K562 (cell line): Measurements from ENCODE around the gene ZSWIM6. TPM values are rescaled to one million over a fixed set of nuclear protein-coding genes. Genes with fewer than 3 reads are reported as not detected.

Experiments
- ATAC-seq: fragments of 200-7000 bp; cut with Tn5 transposase; 3 replicates; pipeline ENCODE4 v1.9.1; 2020; ENCODE audit warnings: moderate library complexity
- BruUV-seq: library from RNA; stranded (reverse); fragments of 400-500 nt; replicated peaks from 2 replicates; lab custom pipeline; 2021; lab: Mats Ljungman, UMichigan
- CTCF ChIA-PET: fragments of 300-600 bp; formaldehyde crosslinking; extraction: SDS; loops from one replicate; lab custom pipeline; 2021; ENCODE audit warnings: low intra/inter-chr PET ratio; lab: Yijun Ruan, JAX
- POLR2A ChIA-PET: fragments of 300-600, 350-650 bp; sonication (Branson Sonifier 250); formaldehyde crosslinking; extraction: SDS; loops from one replicate; lab custom pipeline; 2021; ENCODE audit warnings: antibody characterized with exemption, inconsistent platforms; lab: Yijun Ruan, JAX
- DNase-seq, 4 experiments: peaks; one replicate each; pipeline versions ENCODE4 v3.0.0 to v3.0.0-alpha.2; 2011 to 2018; ENCODE audit warnings: low spot score in 3 of 4, mixed read lengths in 3 of 4; ENCODE audit errors: extremely low read depth in 1 of 4
- FAIRE-seq: peaks from 2 replicates; lab custom pipeline; 2011; peaks lifted over from hg19 to GRCh38; lab: Jason Lieb, UNC
- H2AFZ ChIP-seq: 2 replicates; pipeline ENCODE4 v1.6.0; 2011; ENCODE audit warnings: low read depth, low read length, control low read depth, inconsistent platforms
- H3K27ac ChIP-seq: fragments of 200-600 bp; 3 replicates; pipeline ENCODE4 v1.8.0; 2011; ENCODE audit warnings: low read depth, mild to moderate bottlenecking, control low read depth, inconsistent platforms, low read length, moderate library complexity, mixed read lengths; ENCODE audit errors: extremely low read depth
- H3K27me3 ChIP-seq, 2 experiments: fragments of 300-600 bp in 1 of 2; 2 replicates in 1 of 2; 3 replicates in 1 of 2; pipeline versions ENCODE4 v1.6.0 to v1.8.0; 2011; ENCODE audit warnings: inconsistent platforms in 2 of 2, low read length in 2 of 2, mild to moderate bottlenecking in 1 of 2, mixed read lengths in 1 of 2, moderate library complexity in 1 of 2; ENCODE audit not compliant: control insufficient read depth in 2 of 2, insufficient read depth in 2 of 2
- H3K36me3 ChIP-seq: fragments of 300-600 bp; 3 replicates; pipeline ENCODE4 v1.8.0; 2011; ENCODE audit warnings: mild to moderate bottlenecking, low read length, inconsistent platforms; ENCODE audit not compliant: control insufficient read depth, insufficient read depth
- H3K4me1 ChIP-seq, 2 experiments: fragments of 200-600 bp in 1 of 2; replicated peaks in 1 of 2; 2 replicates in 1 of 2; 3 replicates in 1 of 2; pipeline versions ENCODE4 v1.5.1 to v1.8.0; 2011; ENCODE audit warnings: inconsistent platforms in 2 of 2, low read length in 2 of 2, mild to moderate bottlenecking in 1 of 2, mixed read lengths in 1 of 2, moderate library complexity in 1 of 2; ENCODE audit not compliant: control insufficient read depth in 2 of 2, insufficient read depth in 2 of 2
- H3K4me2 ChIP-seq: 2 replicates; pipeline ENCODE4 v1.6.1; 2011; ENCODE audit warnings: low read length, control low read depth, inconsistent platforms, mixed read lengths; ENCODE audit not compliant: insufficient read depth
- H3K4me3 ChIP-seq: fragments of 200-600 bp; sonication (generic), shearing (Covaris generic); 2 replicates; pipeline ENCODE4 v1.5.1; 2016; ENCODE audit warnings: control low read depth, inconsistent platforms
- H3K79me2 ChIP-seq: fragments of 200-600 bp; 3 replicates; pipeline ENCODE4 v1.8.0; 2011; ENCODE audit warnings: low read length, inconsistent platforms; ENCODE audit not compliant: control insufficient read depth, insufficient read depth
- H3K9ac ChIP-seq, 2 experiments: 2 replicates each; pipeline versions ENCODE4 v1.6.0 to v1.6.1; 2011; ENCODE audit warnings: low read depth in 2 of 2, low read length in 2 of 2, control low read depth in 1 of 2, inconsistent platforms in 1 of 2, mild to moderate bottlenecking in 1 of 2, mixed read lengths in 1 of 2; ENCODE audit not compliant: insufficient read depth in 1 of 2
- H3K9me1 ChIP-seq: one replicate; pipeline ENCODE4 v1.6.0; 2011; ENCODE audit warnings: inconsistent platforms, mild to moderate bottlenecking, low read length, moderate library complexity; ENCODE audit not compliant: control insufficient read depth, insufficient read depth
- H3K9me3 ChIP-seq: replicated peaks from 2 replicates; pipeline ENCODE4 v1.5.1; 2011; ENCODE audit warnings: low read depth, low read length, inconsistent platforms; ENCODE audit not compliant: control insufficient read depth, insufficient read depth
- H4K20me1 ChIP-seq: replicated peaks from 2 replicates; pipeline ENCODE4 v1.6.1; 2011; ENCODE audit warnings: low read length, inconsistent platforms, mixed read lengths; ENCODE audit not compliant: control insufficient read depth, insufficient read depth
- AFF1 ChIP-seq, 2 experiments: fragments of 450-650 bp; IDR thresholded peaks; 2 replicates each; pipeline ENCODE4 v1.6.1; 2018; ENCODE audit warnings: mild to moderate bottlenecking in 2 of 2, low read depth in 1 of 2; ENCODE audit not compliant: partially characterized antibody in 2 of 2
- BDP1 ChIP-seq: IDR thresholded peaks from 3 replicates; pipeline ENCODE4 v1.6.1; 2011; ENCODE audit not compliant: insufficient read length, insufficient read depth
- BRCA1 ChIP-seq, 2 experiments: fragments of 450-650 bp in 1 of 2; sonication (generic) in 1 of 2; formaldehyde crosslinking in 1 of 2; IDR thresholded peaks; 2 replicates each; pipeline versions ENCODE4 v1.5.0 to v1.6.1; 2017 to 2020; ENCODE audit warnings: mild to moderate bottlenecking in 1 of 2, missing genetic modification reagents in 1 of 2
- DNMT1 ChIP-seq: fragments of 450-650 bp; IDR thresholded peaks from 2 replicates; pipeline ENCODE4 v1.6.1; 2016; ENCODE audit warnings: antibody characterized with exemption, mild to moderate bottlenecking
- ETS2 ChIP-seq: IDR thresholded peaks from 2 replicates; pipeline ENCODE4 v1.6.1; 2016; ENCODE audit warnings: borderline replicate concordance, missing genetic modification characterization, mild to moderate bottlenecking, moderate library complexity, missing compliant biosample characterization; ENCODE audit not compliant: poor library complexity, severe bottlenecking
- IRF1 ChIP-seq: sonication (generic); formaldehyde crosslinking; IDR thresholded peaks from 2 replicates; pipeline ENCODE4 v1.8.0; 2022; ENCODE audit warnings: missing genetic modification reagents, mild to moderate bottlenecking, borderline replicate concordance
- TARDBP ChIP-seq: fragments of 450-650 bp; IDR thresholded peaks from 2 replicates; pipeline ENCODE4 v1.6.1; 2016
- TBP ChIP-seq: optimal IDR thresholded peaks from 2 replicates; pipeline ENCODE3; 2011; ENCODE audit warnings: low read depth, low read length, improper control_type of control experiment
- ZNF274 ChIP-seq: IDR thresholded peaks from 2 replicates; pipeline ENCODE4 v1.6.1; 2011; ENCODE audit warnings: low read depth, mild to moderate bottlenecking, low read length, moderate library complexity, borderline replicate concordance
- ZNF445 ChIP-seq: fragments of 250-450 bp; sonication (Bioruptor Pico); IDR thresholded peaks from 2 replicates; pipeline ENCODE4 v1.4.0; 2020; ENCODE audit warnings: low read depth, mild to moderate bottlenecking, moderate library complexity
- ZNF785 ChIP-seq: fragments of 250-450 bp; sonication (Bioruptor Pico); IDR thresholded peaks from 2 replicates; pipeline ENCODE4 v1.4.0; 2020; ENCODE audit warnings: mild to moderate bottlenecking
- WGBS: fragments of 100-300 bp; shearing (Covaris generic); methylation state at CpG from one replicate; pipeline ENCODE4 v1.1.6; 2016; ENCODE audit warnings: low coverage, mixed read lengths; ENCODE audit not compliant: insufficient coverage; ENCODE audit errors: missing lambda C conversion rate; 5-methylcytosine and 5-hydroxymethylcytosine counted together
- in situ Hi-C: fragments of 300-500 bp; cut with MboI; formaldehyde crosslinking; loops from 4 replicates; pipeline ENCODE4 v1.15.0; 2018; ENCODE audit warnings: inconsistent platforms, mixed read lengths
- intact Hi-C: fragments of 100-400 bp; cut with micrococcal nuclease; formaldehyde crosslinking; loops from 2 replicates; pipeline ENCODE4 v1.14.2; 2022
- polyA plus RNA-seq, 8 experiments: library from polyadenylated mRNA; depleted of rRNA in 4 of 8; stranded (reverse) in 5 of 8; unstranded in 3 of 8; fragments of >200 nt; fragmentation: Nextera tagmentation in 2 of 8; fragmentation: Illumina TruSeq in 1 of 8; extraction: Ambion mirVana in 2 of 8; extraction: Trizol in 1 of 8; gene quantifications; 2 replicates each; pipeline versions ENCODE4 v1.2.1 to v1.2.3, GENCODE V29; 2011 to 2014; ENCODE audit warnings: inconsistent platforms in 1 of 8, missing spikeins in 1 of 8
- total RNA-seq, 7 experiments: library from RNA; depleted of rRNA in 6 of 7; stranded (reverse); fragments of >200 nt in 6 of 7; fragmentation: Illumina TruSeq in 2 of 7; extraction: Trizol in 2 of 7; gene quantifications; 2 replicates each; pipeline versions ENCODE4 v1.2.1 to v1.2.3, GENCODE V29; 2011 to 2021; ENCODE audit warnings: low replicate concordance in 1 of 7
- TF ChIP-seq, protein P1 (sequence below), 2 experiments: fragments of 450-650 bp in 1 of 2; sonication (generic) in 1 of 2; formaldehyde crosslinking; conservative IDR thresholded peaks; 2 replicates each; pipeline versions ENCODE4 v1.4.0 to v1.8.1; 2020 to 2022; ENCODE audit warnings: mild to moderate bottlenecking in 1 of 2, missing genetic modification reagents in 1 of 2
- TF ChIP-seq, protein P2 (sequence below): IDR thresholded peaks from 2 replicates; pipeline ENCODE4 v1.6.1; 2011; ENCODE audit not compliant: insufficient read length; ENCODE audit errors: extremely low read depth

Gene ZSWIM6
- total and polyA plus RNA-seq, 9 of the 15 experiments (the other 6 are each of a cell fraction or from before 2014, with no cell fraction given): 0.81 to 3.2 (median 2.0) TPM

DNA sequence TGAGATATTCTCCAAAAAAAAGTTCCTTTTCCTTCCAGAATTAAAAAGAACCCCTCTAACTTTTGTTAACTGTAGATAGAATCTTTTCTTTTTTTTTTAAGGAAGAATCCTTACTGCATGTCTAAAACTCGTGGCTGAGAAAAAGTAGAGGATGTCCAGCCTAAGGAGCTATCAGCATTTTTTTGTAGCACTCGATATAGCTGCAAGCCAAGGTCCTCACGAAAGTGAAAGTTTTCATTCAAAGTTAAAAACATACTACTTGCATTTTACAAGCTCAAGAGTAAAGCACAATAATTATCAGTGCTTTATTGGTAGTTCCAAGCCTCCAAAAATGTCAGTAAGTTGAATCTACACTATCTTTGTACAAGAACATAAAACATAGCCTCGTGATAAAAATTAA is 28.7 kb upstream of the ZSWIM6 start:
- in situ Hi-C loops: no loop called here
- TF ChIP-seq DNMT1 (no peak), TARDBP (no peak), IRF1 (CRISPR knock-in tag) (no peak), AFF1 (IDR thresholded peaks at IDR 0.05; ENCODE audit: low read depth in 1 of 2, partially characterized antibody in 2 of 2) (no peak), ZNF445 (CRISPR knock-in tag) (no peak), BDP1 (no peak), ETS2 (tag) (no peak), TBP (no peak), BRCA1 (IDR thresholded peaks at IDR 0.05) (no peak), BRCA1 (CRISPR knock-in tag; IDR thresholded peaks at IDR 0.05) (no peak), ZNF274 (no peak), ZNF785 (CRISPR knock-in tag) (no peak)
- TF ChIP-seq, protein P1, sequence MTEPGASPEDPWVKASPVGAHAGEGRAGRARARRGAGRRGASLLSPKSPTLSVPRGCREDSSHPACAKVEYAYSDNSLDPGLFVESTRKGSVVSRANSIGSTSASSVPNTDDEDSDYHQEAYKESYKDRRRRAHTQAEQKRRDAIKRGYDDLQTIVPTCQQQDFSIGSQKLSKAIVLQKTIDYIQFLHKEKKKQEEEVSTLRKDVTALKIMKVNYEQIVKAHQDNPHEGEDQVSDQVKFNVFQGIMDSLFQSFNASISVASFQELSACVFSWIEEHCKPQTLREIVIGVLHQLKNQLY (CRISPR knock-in tag; conservative IDR thresholded peaks at IDR 0.05): no peak
- TF ChIP-seq, protein P2, sequence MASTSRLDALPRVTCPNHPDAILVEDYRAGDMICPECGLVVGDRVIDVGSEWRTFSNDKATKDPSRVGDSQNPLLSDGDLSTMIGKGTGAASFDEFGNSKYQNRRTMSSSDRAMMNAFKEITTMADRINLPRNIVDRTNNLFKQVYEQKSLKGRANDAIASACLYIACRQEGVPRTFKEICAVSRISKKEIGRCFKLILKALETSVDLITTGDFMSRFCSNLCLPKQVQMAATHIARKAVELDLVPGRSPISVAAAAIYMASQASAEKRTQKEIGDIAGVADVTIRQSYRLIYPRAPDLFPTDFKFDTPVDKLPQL: no peak
- TF ChIP-seq, all 486 proteins: peak for 0
- Histone ChIP-seq H3K27me3 (peaks cover 0 to 13% of the 10 kb centered on the region in 2 experiments; a peak in 2 of 5 replicates), H2AFZ (no peak overlapping the region), H3K4me3 (no peak overlapping the region), H3K36me3 (no peaks in the 10 kb centered on the region), H3K9me3 (no peaks in the 10 kb centered on the region), H3K27ac (no peak overlapping the region), H3K79me2 (no peaks in the 10 kb centered on the region), H3K9ac (no peak overlapping the region), H3K4me2 (no peak overlapping the region), H3K4me1 (peaks cover 0 to 3% of the 10 kb centered on the region in 2 experiments; a peak in 1 of 5 replicates), H4K20me1 (no peaks in the 10 kb centered on the region), H3K9me1 (no peaks in the 10 kb centered on the region)
- DNase-seq (no peak), ATAC-seq (no peak), FAIRE-seq (no peak)
- ChIA-PET CTCF (no interaction called here), POLR2A (interaction anchor here (1.3 kb wide), 1 partner anchor 9 kb away, joined by 3 read pairs; no protein-coding TSS in a partner anchor)
- 0% methylated on average over 4 of the region's 4 CpGs for WGBS
- intact Hi-C loops: no loop called here
- no TSS peak for BruUV-seq
